SU-DHL-6 (cell line): ENCODE data around the gene LAPTM5.

ENCODE experiments used
- H2AFZ ChIP-seq: fragments of 200-600 bp; sonication (generic); 2 replicates; pipeline ENCODE4 v1.6.1; 2014; ENCODE audit warnings: low read depth, mild to moderate bottlenecking, moderate library complexity, mixed read lengths, antibody characterized with exemption, low read length; ENCODE audit not compliant: severe bottlenecking
- H3F3A ChIP-seq: fragments of 200-600 bp; shearing (Covaris generic); 2 replicates; pipeline ENCODE4 v1.6.0; 2016; ENCODE audit warnings: antibody characterized with exemption, mild to moderate bottlenecking; ENCODE audit not compliant: insufficient read depth
- H3K27ac ChIP-seq: fragments of 200-600 bp; sonication (generic); 2 replicates; pipeline ENCODE4 v1.5.1; 2016; ENCODE audit warnings: low read depth, mild to moderate bottlenecking, low read length, moderate library complexity, mixed read lengths
- H3K27me3 ChIP-seq: fragments of 200-600 bp; sonication (generic), shearing (Covaris generic); 2 replicates; pipeline ENCODE4 v1.6.0; 2014; ENCODE audit warnings: mild to moderate bottlenecking, low read length
- H3K36me3 ChIP-seq: fragments of 200-600 bp; sonication (generic); 2 replicates; pipeline ENCODE4 v1.6.1; 2014; ENCODE audit warnings: mild to moderate bottlenecking, low read length, mixed read lengths
- H3K4me2 ChIP-seq: fragments of 300-600, 200-600 bp; shearing (Covaris generic), sonication (generic); 2 replicates; pipeline ENCODE4 v1.6.0; 2014; ENCODE audit warnings: low read length, low read depth, mild to moderate bottlenecking; ENCODE audit not compliant: poor library complexity, severe bottlenecking
- H3K4me3 ChIP-seq: fragments of 200-600 bp; sonication (generic); 2 replicates; pipeline ENCODE4 v1.5.1; 2014; ENCODE audit warnings: antibody characterized with exemption, low read length, mild to moderate bottlenecking, mixed read lengths; ENCODE audit not compliant: insufficient read depth, poor library complexity, severe bottlenecking
- H3K79me2 ChIP-seq: fragments of 200-600 bp; sonication (generic); 2 replicates; pipeline ENCODE4 v1.6.1; 2014; ENCODE audit warnings: mild to moderate bottlenecking, low read length, moderate library complexity; ENCODE audit not compliant: insufficient read depth
- H3K9ac ChIP-seq: fragments of 200-600 bp; sonication (generic); 2 replicates; pipeline ENCODE4 v1.7.0; 2014; ENCODE audit warnings: mild to moderate bottlenecking, low read length
- H3K9me2 ChIP-seq: fragments of 200-600 bp; sonication (generic); replicated peaks from 2 replicates; pipeline ENCODE4 v1.6.1; 2014; ENCODE audit warnings: low read length; ENCODE audit not compliant: insufficient read depth
- H3K9me3 ChIP-seq: fragments of 200-600 bp; sonication (generic); 2 replicates; pipeline ENCODE4 v1.6.1; 2014; ENCODE audit warnings: low read length, mixed read lengths; ENCODE audit not compliant: insufficient read depth
- H4K20me1 ChIP-seq: fragments of 200-600 bp; sonication (generic); 2 replicates; pipeline ENCODE4 v1.6.1; 2014; ENCODE audit warnings: low read depth, mild to moderate bottlenecking, antibody characterized with exemption, low read length, moderate library complexity, mixed read lengths
- CTCF ChIP-seq: fragments of 200-600 bp; sonication (generic); IDR thresholded peaks from one replicate; pipeline ENCODE4 v1.5.1; 2017; ENCODE audit warnings: antibody characterized with exemption, mild to moderate bottlenecking, low read length, moderate library complexity; ENCODE audit not compliant: insufficient read depth, poor library complexity, severe bottlenecking
- EZH2phosphoT487 ChIP-seq: fragments of 200-600 bp; sonication (generic), shearing (Covaris generic); conservative IDR thresholded peaks from 2 replicates; pipeline ENCODE4 v1.6.1; 2018; ENCODE audit warnings: mild to moderate bottlenecking, antibody characterized with exemption, low read length, moderate library complexity, mixed read lengths

Gene LAPTM5

GRCh38 chr1:30789388-30790255, 32.0 kb upstream of the LAPTM5 start:
- no peaks in the 10 kb centered on the region for H3F3A ChIP-seq
- no peaks in the 10 kb centered on the region for H3K36me3 ChIP-seq
- H3K9me3 ChIP-seq: no peaks in the 10 kb centered on the region
- no peaks in the 10 kb centered on the region for H3K27me3 ChIP-seq
- no peak overlapping the region for H3K9ac ChIP-seq
- H3K4me2 ChIP-seq: no peak overlapping the region
- no peak overlapping the region for H2AFZ ChIP-seq
- H3K4me3 ChIP-seq: no peak overlapping the region
- no peaks in the 10 kb centered on the region for H4K20me1 ChIP-seq
- TF ChIP-seq CTCF: no peak
- TF ChIP-seq EZH2phosphoT487: no peak
- H3K79me2 ChIP-seq: no peaks in the 10 kb centered on the region
- H3K9me2 ChIP-seq: no peaks in the 10 kb centered on the region
- no peak overlapping the region for H3K27ac ChIP-seq

- Histone ChIP-seq H3K4me2 (no peak overlapping the region), H3K9ac (no peak overlapping the region), H3K79me2 (no peaks in the 10 kb centered on the region), H3F3A (no peaks in the 10 kb centered on the region), H4K20me1 (no peaks in the 10 kb centered on the region), H3K36me3 (no peaks in the 10 kb centered on the region), H2AFZ (no peak overlapping the region), H3K9me2 (no peaks in the 10 kb centered on the region), H3K4me3 (no peak overlapping the region), H3K27me3 (no peaks in the 10 kb centered on the region), H3K27ac (no peak overlapping the region), H3K9me3 (no peaks in the 10 kb centered on the region)
- TF ChIP-seq CTCF: no peak
- TF ChIP-seq EZH2phosphoT487: no peak
These were observed 31.2 kb upstream of the LAPTM5 start for GRCh38 chr1:30788580-30789387.

- Histone ChIP-seq H3K9ac (no peak overlapping the region), H2AFZ (no peak overlapping the region), H4K20me1 (no peaks in the 10 kb centered on the region), H3K36me3 (no peaks in the 10 kb centered on the region), H3K4me3 (no peak overlapping the region), H3K9me2 (no peaks in the 10 kb centered on the region), H3K79me2 (no peaks in the 10 kb centered on the region), H3K4me2 (no peak overlapping the region), H3F3A (no peaks in the 10 kb centered on the region), H3K9me3 (no peaks in the 10 kb centered on the region), H3K27ac (no peak overlapping the region), H3K27me3 (no peaks in the 10 kb centered on the region)
- TF ChIP-seq CTCF (no peak), EZH2phosphoT487 (no peak)
These were observed 30.4 kb upstream of the LAPTM5 start for GRCh38 chr1:30787856-30788495.
